HG02759 (cell line): ENCODE results near the gene ADORA1.

ENCODE experiments used
- ATAC-seq: cut with Tn5 transposase; IDR thresholded peaks from one replicate; pipeline ENCODE4 v1.9.1; 2021; ENCODE audit warnings: mild to moderate bottlenecking, moderate library complexity; ENCODE audit not compliant: unreplicated experiment

Gene ADORA1

DNA sequence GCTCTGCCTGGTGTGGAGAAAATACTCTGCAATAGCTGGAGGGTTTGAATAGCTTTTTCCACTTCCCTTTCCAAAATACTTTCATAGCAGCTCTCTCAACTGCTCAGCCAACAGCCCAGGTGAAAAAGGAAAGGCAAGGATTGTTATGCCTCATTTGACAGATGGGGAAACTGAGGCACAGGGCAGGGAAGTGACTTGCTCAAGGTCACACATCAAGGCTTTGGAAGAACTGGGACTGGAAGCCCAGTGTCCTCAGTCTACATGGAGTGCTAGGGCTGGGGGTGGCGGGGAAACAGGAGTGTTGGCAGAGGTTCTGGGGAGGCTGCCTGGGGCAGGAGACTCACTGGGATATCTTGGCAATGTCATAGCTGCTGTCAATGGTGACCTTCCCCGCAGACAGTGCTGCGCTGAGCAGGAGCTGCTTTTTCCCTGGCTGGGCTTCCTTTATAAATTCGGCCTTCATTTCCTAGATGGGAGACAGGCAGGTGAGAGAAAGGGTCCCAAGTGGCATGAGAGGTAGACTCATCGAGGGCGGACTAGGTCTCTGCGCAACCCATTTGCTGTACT, 54.9 kb downstream of the ADORA1 start:
- no peak for ATAC-seq

DNA sequence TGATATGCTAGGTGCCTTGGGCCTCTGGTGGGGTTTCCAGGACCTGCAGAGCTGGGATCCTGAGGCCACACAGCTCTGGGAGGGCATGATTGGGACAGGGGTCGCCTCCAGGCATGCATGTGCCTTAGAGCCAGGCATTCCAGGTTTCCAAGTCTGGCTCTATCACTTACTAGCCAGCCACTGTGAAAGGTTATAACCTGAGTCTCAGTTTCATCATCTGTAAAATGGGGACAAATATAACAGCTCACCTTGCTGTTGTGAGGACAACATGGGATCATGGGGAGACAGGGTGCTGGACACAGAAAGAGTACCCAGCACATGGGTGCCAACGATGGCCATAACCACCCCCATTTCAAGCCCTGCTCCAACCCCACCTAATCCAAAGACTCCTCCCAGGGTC, 56.3 kb downstream of the ADORA1 start:
- no peak for ATAC-seq

- no peak for ATAC-seq
Measured at GRCh38 chr1:203184467-203184866, 56.9 kb downstream of the ADORA1 start.

- no peak for ATAC-seq
Measured at GRCh38 chr1:203185061-203185461, 57.5 kb downstream of the ADORA1 start.

DNA sequence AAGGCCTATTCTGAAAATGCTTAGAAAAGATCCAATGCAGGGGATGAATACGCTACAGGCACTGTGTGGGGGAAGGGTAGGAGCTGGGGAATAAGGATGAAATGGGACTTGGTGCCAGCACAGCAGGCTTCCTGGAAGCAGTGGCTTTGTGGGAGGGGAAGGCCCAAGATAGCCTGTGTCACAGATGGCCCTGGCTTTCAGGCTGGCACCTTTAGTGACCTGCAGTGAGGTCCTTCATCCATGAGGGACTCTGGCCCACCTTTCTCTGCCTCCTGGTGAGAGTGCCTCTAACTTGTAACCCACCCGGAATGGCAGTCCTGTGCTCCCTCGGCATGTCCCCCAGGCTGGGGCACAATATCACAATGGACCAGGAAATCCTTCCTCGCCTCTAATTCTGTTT, 58.1 kb downstream of the ADORA1 start:
- ATAC-seq: no peak

GRCh38 chr1:203186091-203186445, 58.5 kb downstream of the ADORA1 start:
- ATAC-seq: no peak

DNA sequence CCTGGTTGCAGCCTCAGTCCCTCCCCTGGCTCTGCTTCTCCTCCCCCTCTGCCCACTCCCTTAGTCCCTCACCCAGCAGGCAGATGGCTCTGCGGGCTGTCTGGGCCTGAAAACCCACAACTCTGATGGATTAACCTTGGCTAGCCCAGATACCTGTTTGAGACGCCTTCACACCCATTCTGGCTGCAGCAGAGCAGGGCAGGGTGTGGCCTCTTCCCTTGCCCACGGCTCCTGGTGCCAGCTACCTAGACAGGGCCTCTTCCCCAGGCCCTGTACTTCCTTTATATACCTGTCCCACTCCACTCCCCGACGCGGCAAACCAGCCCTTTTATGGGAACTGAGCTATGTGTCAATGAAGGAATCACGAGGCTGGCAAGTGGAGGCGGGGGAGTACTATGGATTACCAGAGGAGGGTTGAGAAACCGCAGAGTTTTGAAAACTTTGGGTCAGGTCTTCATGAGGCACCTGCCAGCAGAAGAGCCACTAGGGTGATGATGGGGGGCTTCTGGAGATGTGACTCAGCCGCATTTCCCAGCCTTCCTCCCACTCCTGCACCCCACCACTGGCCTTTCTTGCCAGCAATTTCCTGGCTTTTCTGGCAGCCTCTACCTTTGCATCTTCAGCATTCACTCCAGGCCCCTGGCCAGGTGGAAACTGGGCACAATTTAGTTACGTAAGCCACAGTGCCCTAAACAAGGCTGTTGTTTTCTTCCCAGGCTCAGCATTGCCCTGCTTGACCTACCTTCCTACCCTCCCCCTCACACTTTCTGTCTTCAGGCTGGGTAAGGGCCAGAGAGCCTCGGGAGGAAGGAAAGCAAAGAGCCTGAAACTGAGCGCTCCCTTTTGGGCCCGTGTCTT, 59.1 kb downstream of the ADORA1 start, which contains the start of gene CHI3L1:
Gene CHI3L1, minus strand, starts transcription at position 259 of the 858 bp plus-strand sequence. Its CDS starts 81 bp downstream, at position 178.
- ATAC-seq: no peak

- ATAC-seq: no peak
Measured at GRCh38 chr1:203187304-203187685, 59.8 kb downstream of the ADORA1 start.

- no peak for ATAC-seq
Measured at GRCh38 chr1:203187689-203188264, 60.3 kb downstream of the ADORA1 start.

GRCh38 chr1:203188686-203189232, 61.2 kb downstream of the ADORA1 start:
- ATAC-seq: no peak

DNA sequence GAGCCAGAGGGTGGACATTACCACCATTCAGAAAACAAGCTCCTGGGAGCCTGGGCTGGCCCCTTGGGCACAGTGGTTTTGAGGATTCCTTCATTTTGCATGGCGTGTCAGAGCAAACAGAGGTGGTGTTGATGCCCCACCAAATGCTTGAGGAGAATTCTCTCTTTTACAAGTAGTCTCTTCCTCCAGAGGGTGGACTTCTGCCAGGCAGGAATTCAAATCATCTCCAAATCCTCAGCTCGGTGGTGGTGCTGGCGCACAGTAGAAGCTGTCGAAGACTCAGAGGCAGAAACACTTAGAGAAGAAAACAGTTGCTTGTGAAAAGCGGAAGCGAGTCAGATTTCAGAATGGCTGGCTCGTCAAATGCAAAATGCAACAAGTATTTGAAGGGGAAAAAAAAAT, 62.4 kb downstream of the ADORA1 start:
- no peak for ATAC-seq

GRCh38 chr1:203190949-203191348, 63.4 kb downstream of the ADORA1 start:
- no peak for ATAC-seq

- ATAC-seq: no peak
Measured at GRCh38 chr1:203196371-203196770, 68.8 kb downstream of the ADORA1 start.

GRCh38 chr1:203197625-203198024, 70.1 kb downstream of the ADORA1 start:
- ATAC-seq: no peak

GRCh38 chr1:203199002-203199401, 71.5 kb downstream of the ADORA1 start:
- ATAC-seq: no peak

GRCh38 chr1:203199481-203199815, 71.9 kb downstream of the ADORA1 start:
- no peak for ATAC-seq

DNA sequence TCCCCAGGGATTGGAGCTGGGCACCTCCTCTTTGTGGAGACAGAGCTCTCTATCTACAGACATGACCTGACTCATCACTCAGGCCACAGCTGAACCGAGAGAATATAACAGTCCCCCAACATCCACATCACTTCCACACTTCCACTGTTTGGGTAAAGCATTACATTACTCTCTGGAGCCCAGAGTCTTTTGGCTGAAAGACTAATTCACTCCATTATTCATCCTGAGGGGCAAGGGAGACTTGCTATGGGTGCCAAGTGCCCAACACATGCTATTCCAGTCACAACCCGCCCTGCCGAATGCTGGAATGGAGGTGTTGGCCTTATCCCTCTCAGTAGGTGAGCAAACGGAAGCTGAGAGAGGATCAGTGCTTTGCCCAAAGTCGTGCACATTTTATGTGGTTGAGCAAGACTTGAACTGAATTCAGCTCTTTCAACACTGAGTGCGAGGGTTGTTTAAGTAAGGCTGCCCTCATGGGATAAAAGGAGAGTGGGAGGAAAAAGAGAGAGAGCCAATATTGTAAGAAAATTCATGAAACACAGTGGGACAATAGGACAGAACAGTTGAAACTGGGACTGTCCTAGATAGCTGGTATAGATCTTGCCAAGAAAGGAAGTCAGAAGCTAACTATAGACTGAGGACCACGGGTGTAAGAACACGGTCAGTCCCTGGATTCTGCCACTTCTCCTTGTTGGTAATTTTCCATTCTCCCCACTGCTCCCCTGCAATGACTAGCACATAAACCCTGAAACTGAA, 72.5 kb downstream of the ADORA1 start:
- ATAC-seq: no peak

DNA sequence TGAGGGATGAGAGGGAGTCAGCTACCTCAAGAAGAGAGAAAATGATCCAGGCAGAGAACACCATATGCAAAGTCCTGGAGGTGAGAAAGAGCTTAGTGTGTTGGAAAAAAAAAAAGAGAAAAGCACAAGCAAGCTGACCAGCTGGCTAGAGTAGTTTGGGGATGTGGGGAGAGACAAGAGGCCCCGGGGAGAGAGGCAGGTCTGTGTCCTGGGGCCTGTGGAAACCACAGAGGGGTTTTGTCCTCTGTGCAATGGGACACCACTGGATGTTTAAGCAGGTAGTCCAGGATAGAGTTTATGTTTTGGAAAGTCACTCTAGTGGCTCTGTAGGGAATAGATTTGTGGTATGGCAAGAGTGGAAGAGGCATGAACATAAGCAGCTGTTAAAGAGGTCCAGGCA, 73.4 kb downstream of the ADORA1 start:
- ATAC-seq: no peak

GRCh38 chr1:203201516-203202205, 74.1 kb downstream of the ADORA1 start:
- no peak for ATAC-seq

- ATAC-seq: no peak
Measured at GRCh38 chr1:203202431-203203245, 75.1 kb downstream of the ADORA1 start.
